Body of pancreas (tissue), 4 donors: Measurements from ENCODE around the gene SETD9. TPM values are rescaled to one million over a fixed set of nuclear protein-coding genes. Genes with fewer than 3 reads are reported as not detected.

ENCODE experiments used
- ATAC-seq: fragments of 150-250 bp; one replicate; pipeline ENCODE4 v1.9.1; 2016
- DNase-seq, 4 donors: peaks; one replicate each; pipeline ENCODE4 v3.0.0-alpha.2; 2019
- H3K27ac ChIP-seq, 4 donors: fragments of 200-600 bp; sonication (generic); 1 replicate in 3 of 4; 2 replicates in 1 of 4; pipeline versions ENCODE4 v1.5.1 to v1.6.1; 2016 to 2019; ENCODE audit warnings: mild to moderate bottlenecking in 1 of 4, mixed read lengths in 1 of 4, moderate library complexity in 1 of 4
- H3K27me3 ChIP-seq, 2 donors: fragments of 200-600 bp; sonication (generic); one replicate each; pipeline ENCODE4 v1.6.0; 2016; ENCODE audit warnings: mild to moderate bottlenecking in 1 of 2
- H3K36me3 ChIP-seq, 2 donors: fragments of 200-600 bp; sonication (generic); replicated peaks in 1 of 2; 2 replicates each; pipeline ENCODE4 v1.5.1; 2016; ENCODE audit warnings: low read depth in 2 of 2; ENCODE audit not compliant: insufficient read depth in 1 of 2
- H3K4me1 ChIP-seq: fragments of 200-600 bp; sonication (generic); one replicate; pipeline ENCODE4 v1.6.0; 2016
- H3K4me3 ChIP-seq, 2 donors: fragments of 200-600 bp; sonication (generic); 1 replicate in 1 of 2; 2 replicates in 1 of 2; pipeline ENCODE4 v1.5.1; 2016 to 2019
- H3K9me3 ChIP-seq, 3 donors: fragments of 200-600 bp; sonication (generic); 1 replicate in 2 of 3; 2 replicates in 1 of 3; pipeline ENCODE4 v1.5.1; 2016
- POLR2A ChIP-seq, 3 donors: fragments of 450-650 bp; IDR thresholded peaks; one replicate each; pipeline ENCODE4 v1.6.1; 2016; ENCODE audit warnings: antibody characterized with exemption in 3 of 3, mild to moderate bottlenecking in 2 of 3
- WGBS, 2 donors: methylation state at CpG; one replicate each; pipeline ENCODE4 v1.1.5; 2017; 5-methylcytosine and 5-hydroxymethylcytosine counted together
- intact Hi-C: fragments of 100-400 bp; cut with DNase I; formaldehyde crosslinking; loops from one replicate; pipeline ENCODE4 v1.15.1; 2023
- total RNA-seq, 2 donors: library from RNA; depleted of rRNA; stranded (reverse); fragments of >200 nt; gene quantifications; one replicate each; pipeline ENCODE4 v1.1.0, GENCODE V29; 2016
- TF ChIP-seq, protein P1 (sequence below), 7 experiments: fragments of 450-650 bp in 4 of 7; fragments of 200-600 bp in 3 of 7; sonication (generic) in 3 of 7; IDR thresholded peaks; one replicate each; pipeline ENCODE4 v1.5.1; 2016 to 2019; ENCODE audit warnings: antibody characterized with exemption in 7 of 7

Gene SETD9
- total RNA-seq, 2 donors from 2014 or later, result 4.6 to 10.1 TPM

- DNase-seq (no peak), ATAC-seq (no peak)
- no peak overlapping the region for H3K27ac ChIP-seq
- no peak overlapping the region for H3K4me3 ChIP-seq
- peaks cover 5% of the 10 kb centered on the region for H3K4me1 ChIP-seq
- no peaks in the 10 kb centered on the region for H3K9me3 ChIP-seq
- no peaks in the 10 kb centered on the region for H3K36me3 ChIP-seq
- intact Hi-C loops, result no loop called here
- TF ChIP-seq, protein P1, sequence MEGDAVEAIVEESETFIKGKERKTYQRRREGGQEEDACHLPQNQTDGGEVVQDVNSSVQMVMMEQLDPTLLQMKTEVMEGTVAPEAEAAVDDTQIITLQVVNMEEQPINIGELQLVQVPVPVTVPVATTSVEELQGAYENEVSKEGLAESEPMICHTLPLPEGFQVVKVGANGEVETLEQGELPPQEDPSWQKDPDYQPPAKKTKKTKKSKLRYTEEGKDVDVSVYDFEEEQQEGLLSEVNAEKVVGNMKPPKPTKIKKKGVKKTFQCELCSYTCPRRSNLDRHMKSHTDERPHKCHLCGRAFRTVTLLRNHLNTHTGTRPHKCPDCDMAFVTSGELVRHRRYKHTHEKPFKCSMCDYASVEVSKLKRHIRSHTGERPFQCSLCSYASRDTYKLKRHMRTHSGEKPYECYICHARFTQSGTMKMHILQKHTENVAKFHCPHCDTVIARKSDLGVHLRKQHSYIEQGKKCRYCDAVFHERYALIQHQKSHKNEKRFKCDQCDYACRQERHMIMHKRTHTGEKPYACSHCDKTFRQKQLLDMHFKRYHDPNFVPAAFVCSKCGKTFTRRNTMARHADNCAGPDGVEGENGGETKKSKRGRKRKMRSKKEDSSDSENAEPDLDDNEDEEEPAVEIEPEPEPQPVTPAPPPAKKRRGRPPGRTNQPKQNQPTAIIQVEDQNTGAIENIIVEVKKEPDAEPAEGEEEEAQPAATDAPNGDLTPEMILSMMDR (IDR thresholded peaks at IDR 0.05), result no peak
- TF ChIP-seq POLR2A (IDR thresholded peaks at IDR 0.05), result no peak
- H3K27me3 ChIP-seq, result no peaks in the 10 kb centered on the region
- 77 to 81% methylated on average over 5 of the region's 5 CpGs for WGBS, 2 donors
These were observed 53.9 kb downstream of the SETD9 start for GRCh38 chr5:56963246-56963645.

DNA sequence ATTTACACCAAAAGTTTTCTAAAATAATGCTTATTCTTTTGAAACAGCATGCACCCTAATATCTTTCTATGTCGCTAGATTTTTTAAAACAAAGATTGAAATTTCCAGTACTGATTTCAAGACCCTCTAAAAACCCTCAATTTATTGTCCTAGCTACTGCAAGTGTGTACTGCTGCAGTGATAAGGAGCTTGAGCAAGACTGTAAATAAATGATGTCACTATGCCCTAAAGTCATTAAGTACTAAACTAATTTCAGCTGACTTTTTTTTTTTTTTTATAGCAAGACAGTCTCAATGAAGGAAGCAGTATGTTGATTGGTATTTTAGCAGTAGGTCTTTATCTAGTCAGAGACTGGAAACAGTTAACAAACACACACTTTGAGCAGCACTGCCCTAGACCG, 54.8 kb downstream of the SETD9 start:
- H3K27ac ChIP-seq, result no peak overlapping the region
- no peak for ATAC-seq
- intact Hi-C loops, result no loop called here

More for the DNA sequence above, 54.8 kb downstream of the SETD9 start:
- Histone ChIP-seq H3K27me3 (no peaks in the 10 kb centered on the region), H3K36me3 (no peaks in the 10 kb centered on the region), H3K9me3 (no peaks in the 10 kb centered on the region), H3K4me3 (no peak overlapping the region), H3K4me1 (peaks cover 5% of the 10 kb centered on the region)
- TF ChIP-seq POLR2A (IDR thresholded peaks at IDR 0.05), result no peak
- TF ChIP-seq, protein P1 (IDR thresholded peaks at IDR 0.05), result no peak
- DNase-seq, result no peak
- WGBS, 2 donors, result 80 to 83% methylated on average over 2 of the region's 2 CpGs

Other genes starting within 250 kb of the SETD9 start
- gene MAP3K1, start 94.0 kb upstream of the SETD9 start, total RNA-seq, result 10 to 100 TPM; 21.4 to 22.6 TPM
- gene MIER3, start 42.5 kb downstream of the SETD9 start, total RNA-seq, result 10 to 100 TPM in 1 of 2 donors, 1 to 10 TPM in 1; 7.8 to 26.0 TPM